Breast epithelium (tissue), 3 donors: Measurements from ENCODE around the gene PLP1.

Source experiments
- CTCF ChIP-seq, 3 donors: fragments of 450-650 bp; IDR thresholded peaks; one replicate each; pipeline ENCODE4 v1.5.1; 2016 to 2017; ENCODE audit warnings: antibody characterized with exemption in 3 of 3, mild to moderate bottlenecking in 3 of 3, moderate library complexity in 3 of 3
- POLR2AphosphoS5 ChIP-seq, 3 donors: sonication (generic); formaldehyde crosslinking; IDR thresholded peaks; one replicate each; pipeline ENCODE4 v1.6.1; 2017; ENCODE audit warnings: antibody characterized with exemption in 3 of 3

- TF ChIP-seq CTCF (IDR thresholded peaks at IDR 0.05) = no peak
- TF ChIP-seq POLR2AphosphoS5 (IDR thresholded peaks at IDR 0.05) = no peak
Observed at GRCh38 chrX:103793545-103793940, 16.9 kb downstream of the PLP1 start.
